Stomach smooth muscle (tissue), 2 donors: Measurements from ENCODE around the gene WSB1.

Experiments
- H3K27ac ChIP-seq: one replicate; pipeline ENCODE4 v1.7.0; 2013; ENCODE audit warnings: mild to moderate bottlenecking, low read length, inconsistent platforms
- H3K27me3 ChIP-seq, 2 donors: one replicate each; pipeline ENCODE4 v1.7.0; 2013; ENCODE audit warnings: low read length in 2 of 2; ENCODE audit not compliant: insufficient read depth in 2 of 2, control insufficient read depth in 1 of 2
- H3K36me3 ChIP-seq, 2 donors: one replicate each; pipeline ENCODE4 v1.7.0; 2013; ENCODE audit warnings: low read length in 2 of 2; ENCODE audit not compliant: control insufficient read depth in 2 of 2, insufficient read depth in 2 of 2
- H3K4me1 ChIP-seq: one replicate; pipeline ENCODE4 v1.7.0; 2013; ENCODE audit warnings: low read length; ENCODE audit not compliant: control insufficient read depth, insufficient read depth
- H3K4me3 ChIP-seq, 2 donors: one replicate each; pipeline ENCODE4 v1.7.0; 2013; ENCODE audit warnings: low read length in 2 of 2
- H3K9ac ChIP-seq, 2 donors: one replicate each; pipeline ENCODE4 v1.7.0; 2013; ENCODE audit warnings: low read length in 2 of 2, mild to moderate bottlenecking in 1 of 2
- H3K9me3 ChIP-seq, 2 donors: one replicate each; pipeline ENCODE4 v1.7.0; 2013; ENCODE audit warnings: low read length in 2 of 2; ENCODE audit not compliant: control insufficient read depth in 2 of 2
- donor health status: healthy.
- donor health status: Pancreatic carcinoma.

WSB1 gene

DNA sequence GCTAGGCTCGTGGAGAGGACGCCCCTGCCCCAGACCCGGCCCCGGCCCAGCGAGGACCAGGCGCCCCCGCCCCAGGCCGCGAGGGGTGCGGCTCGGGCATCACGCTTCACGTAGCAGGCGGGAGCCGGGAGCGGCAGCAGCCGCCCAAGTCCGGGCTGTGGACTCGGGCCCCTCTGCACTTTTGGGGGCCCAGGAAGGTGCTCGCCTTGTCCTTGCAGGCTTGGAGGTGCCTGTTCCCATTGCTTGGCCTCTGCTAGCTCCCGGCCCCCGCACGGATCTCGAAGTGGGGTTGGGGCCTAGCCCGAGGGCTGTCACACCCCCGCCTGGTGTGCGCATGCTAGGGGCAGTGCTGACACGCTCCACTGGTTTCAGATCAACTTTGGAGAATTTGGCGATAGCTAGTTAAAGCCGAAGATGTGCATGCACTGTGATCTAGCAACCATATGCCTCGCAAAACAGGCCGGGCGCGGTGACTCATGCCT lies 55.7 kb downstream of the WSB1 start:
- Histone ChIP-seq H3K27ac (peak overlapping the region; percentile 69), H3K9me3 (no peaks in the 10 kb centered on the region), H3K4me3 (no peak overlapping the region), H3K27me3 (no peaks in the 10 kb centered on the region), H3K36me3 (no peaks in the 10 kb centered on the region), H3K9ac (peak overlapping the region in 1 of 2 donors; percentile 37), H3K4me1 (peaks cover 22% of the 10 kb centered on the region)

DNA sequence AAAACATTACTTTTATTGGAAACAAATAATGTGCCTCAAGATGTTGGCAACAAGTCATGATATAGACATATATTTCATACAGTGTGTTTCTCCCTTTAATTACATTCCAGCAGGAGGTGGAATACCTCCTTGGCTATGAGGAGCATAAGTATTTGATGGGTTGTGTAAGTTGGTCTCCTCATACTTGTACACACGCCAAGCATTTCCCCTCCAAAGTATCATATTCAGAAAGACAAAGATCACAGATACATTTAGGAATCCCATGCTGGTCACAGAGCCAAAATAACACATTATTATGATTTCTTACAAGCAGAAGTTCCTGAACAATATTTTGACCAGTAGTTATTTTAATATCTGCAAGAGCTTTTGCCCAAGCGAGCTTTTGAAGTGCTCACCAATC lies 57.8 kb downstream of the WSB1 start:
- no peak overlapping the region for H3K27ac ChIP-seq

DNA sequence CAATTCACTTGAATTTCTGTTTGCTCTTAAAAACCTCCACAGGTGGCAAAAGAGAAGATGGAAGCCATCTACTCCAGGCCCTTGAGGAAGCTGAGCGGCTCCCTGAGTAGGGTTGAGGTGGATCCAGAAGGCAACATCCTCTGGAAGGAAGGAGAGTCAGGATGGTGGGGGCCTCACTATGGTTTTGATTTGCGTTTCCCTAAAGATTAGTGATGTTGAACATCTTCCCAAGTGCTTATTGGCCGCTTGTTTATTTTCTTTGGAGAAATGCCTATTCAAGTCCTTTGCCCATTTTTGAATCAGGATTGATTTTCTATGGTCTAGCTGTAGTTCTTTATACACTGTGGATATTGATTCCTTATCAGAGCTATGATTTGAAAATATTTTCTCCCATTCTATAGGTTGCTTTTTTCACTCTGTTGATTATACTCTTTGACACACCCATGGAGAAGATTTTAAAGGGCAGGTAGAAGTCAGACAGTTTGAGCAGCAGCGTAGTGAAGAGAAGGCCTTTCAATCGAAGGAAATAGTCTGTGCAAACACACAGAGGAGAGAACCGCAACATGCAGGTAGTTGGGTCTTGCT lies 58.6 kb downstream of the WSB1 start:
- Histone ChIP-seq H3K9me3 (no peaks in the 10 kb centered on the region), H3K27me3 (no peaks in the 10 kb centered on the region), H3K4me1 (peaks cover 22% of the 10 kb centered on the region), H3K9ac (peak overlapping the region in 1 of 2 donors; percentile 89), H3K36me3 (no peaks in the 10 kb centered on the region), H3K4me3 (peak overlapping the region; percentile 66 to 77), H3K27ac (peak overlapping the region; percentile 95)

More for the DNA sequence above, 57.8 kb downstream of the WSB1 start:
- Histone ChIP-seq H3K4me3 (no peak overlapping the region), H3K36me3 (no peaks in the 10 kb centered on the region), H3K4me1 (peaks cover 22% of the 10 kb centered on the region), H3K27me3 (no peaks in the 10 kb centered on the region), H3K9me3 (no peaks in the 10 kb centered on the region), H3K9ac (no peak overlapping the region)

DNA sequence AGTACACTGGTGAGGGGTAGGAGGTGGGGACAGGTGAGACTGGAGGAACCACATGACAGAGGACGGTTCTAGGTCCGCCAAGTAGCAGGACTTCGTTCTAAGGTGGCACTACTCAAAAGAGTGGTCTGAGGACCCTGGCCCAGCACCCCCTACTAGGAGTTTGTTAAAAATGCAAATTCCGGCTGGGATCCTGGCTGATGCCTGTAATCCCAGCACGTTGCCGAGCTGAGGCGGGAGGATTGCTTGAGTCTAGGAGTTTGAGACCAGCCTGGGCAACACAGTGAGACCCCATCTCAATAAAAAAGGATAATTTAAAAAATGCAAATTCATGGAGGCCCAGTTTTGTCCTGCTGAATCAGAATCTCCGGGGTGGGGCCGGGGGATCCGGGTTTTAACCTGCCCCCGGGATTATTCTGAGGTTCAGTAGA lies 59.1 kb downstream of the WSB1 start:
- Histone ChIP-seq H3K9me3 (no peaks in the 10 kb centered on the region), H3K27ac (peak overlapping the region; percentile 95), H3K9ac (peak overlapping the region; percentile 81 to 89), H3K36me3 (no peaks in the 10 kb centered on the region), H3K4me1 (peaks cover 22% of the 10 kb centered on the region), H3K4me3 (peak overlapping the region; percentile 66 to 77), H3K27me3 (no peaks in the 10 kb centered on the region)

DNA sequence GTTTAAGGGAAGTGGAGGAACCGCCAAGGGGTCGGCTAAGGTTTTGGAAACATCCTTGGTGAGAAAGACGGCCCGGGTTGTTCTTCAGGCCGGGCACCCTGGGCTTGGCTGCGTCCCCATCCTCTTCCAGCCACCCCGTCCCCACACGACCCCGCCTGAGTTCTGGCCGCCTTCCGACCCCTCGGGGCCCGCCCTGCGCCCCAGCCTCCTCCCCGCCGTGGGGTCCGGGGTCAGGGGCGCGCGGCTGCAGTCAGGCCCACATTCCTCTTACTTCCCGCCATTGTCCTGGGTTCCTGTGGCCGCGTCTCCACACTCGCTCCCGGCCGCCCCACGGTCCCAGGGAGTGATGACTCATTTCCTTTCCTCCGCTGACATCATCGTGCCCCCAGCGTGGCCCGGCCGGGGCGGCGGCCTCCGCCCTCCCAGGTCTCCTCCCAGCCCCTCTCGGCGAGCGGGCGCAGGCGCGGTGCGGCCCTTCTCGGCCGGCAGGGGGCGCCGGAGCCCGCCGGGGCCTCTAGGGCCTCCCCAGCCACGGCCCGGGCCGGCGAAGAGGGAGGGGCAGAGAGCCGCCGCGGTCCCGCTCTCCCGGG lies 59.6 kb downstream of the WSB1 start:
- peak overlapping the region; percentile 66 to 77 for H3K4me3 ChIP-seq
- H3K27ac ChIP-seq = peak overlapping the region; percentile 95
- peaks cover 22% of the 10 kb centered on the region for H3K4me1 ChIP-seq
- H3K27me3 ChIP-seq = no peaks in the 10 kb centered on the region
- peak overlapping the region; percentile 87 to 89 for H3K9ac ChIP-seq
- H3K9me3 ChIP-seq = no peaks in the 10 kb centered on the region
- no peaks in the 10 kb centered on the region for H3K36me3 ChIP-seq

DNA sequence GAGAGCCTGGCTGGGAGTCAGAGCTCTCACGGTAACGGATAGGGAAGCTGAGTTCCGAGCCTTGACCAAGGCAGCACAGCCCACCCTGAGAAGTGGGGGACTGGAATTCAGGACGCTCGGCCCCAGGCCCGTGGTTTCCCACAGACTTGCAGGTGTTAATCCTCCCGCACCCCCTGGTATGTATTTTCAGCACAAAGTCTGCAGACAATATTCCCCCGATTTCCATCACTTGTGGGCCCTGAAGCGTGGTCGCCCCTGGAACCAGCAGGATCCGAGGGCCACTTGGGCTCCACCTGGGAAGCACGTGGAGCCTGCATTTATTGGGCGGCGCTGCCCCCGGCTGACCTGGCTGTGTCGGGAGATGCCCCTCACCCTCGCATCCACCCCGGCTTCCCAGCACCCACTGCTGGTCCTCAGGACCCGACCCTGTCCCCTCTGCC lies 60.2 kb downstream of the WSB1 start:
- peaks cover 19% of the 10 kb centered on the region for H3K4me1 ChIP-seq
- peak overlapping the region; percentile 66 to 77 for H3K4me3 ChIP-seq
- peak overlapping the region; percentile 95 for H3K27ac ChIP-seq
- peak overlapping the region; percentile 73 to 87 for H3K9ac ChIP-seq
- no peaks in the 10 kb centered on the region for H3K9me3 ChIP-seq
- H3K27me3 ChIP-seq = no peaks in the 10 kb centered on the region
- no peaks in the 10 kb centered on the region for H3K36me3 ChIP-seq

DNA sequence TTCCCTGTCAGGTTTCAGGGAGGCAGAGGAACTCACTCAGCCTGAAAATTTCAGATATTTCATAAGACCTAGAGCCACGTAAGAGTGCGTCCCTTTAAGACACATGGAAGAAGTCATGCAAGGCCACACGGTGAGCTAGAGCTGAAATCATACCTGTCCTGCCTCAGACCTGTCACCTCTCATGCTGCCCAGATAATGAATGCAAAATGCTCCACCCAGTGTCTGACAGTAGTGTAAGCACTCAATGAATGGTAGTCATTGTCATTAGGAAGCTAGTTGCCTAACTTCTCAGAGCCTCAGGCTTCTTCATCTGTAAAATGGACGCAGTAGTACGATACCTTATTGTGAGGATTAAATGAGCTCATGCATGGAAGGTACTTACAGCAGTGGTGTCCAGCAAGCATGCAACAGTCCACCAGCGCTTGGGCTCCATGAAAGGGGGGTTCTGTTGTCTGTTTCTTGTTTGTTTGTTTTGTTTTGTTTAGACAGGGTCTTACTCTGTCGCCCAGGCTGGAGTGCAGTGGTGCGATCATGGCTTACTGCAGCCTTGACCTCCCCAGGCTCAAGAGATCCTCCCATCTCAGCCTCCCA lies 60.7 kb downstream of the WSB1 start:
- Histone ChIP-seq H3K36me3 (no peaks in the 10 kb centered on the region), H3K27ac (peak overlapping the region; percentile 95), H3K27me3 (no peaks in the 10 kb centered on the region), H3K9me3 (no peaks in the 10 kb centered on the region), H3K4me3 (peak overlapping the region; percentile 66 to 77), H3K9ac (peak overlapping the region; percentile 73 to 87), H3K4me1 (peaks cover 16% of the 10 kb centered on the region)

DNA sequence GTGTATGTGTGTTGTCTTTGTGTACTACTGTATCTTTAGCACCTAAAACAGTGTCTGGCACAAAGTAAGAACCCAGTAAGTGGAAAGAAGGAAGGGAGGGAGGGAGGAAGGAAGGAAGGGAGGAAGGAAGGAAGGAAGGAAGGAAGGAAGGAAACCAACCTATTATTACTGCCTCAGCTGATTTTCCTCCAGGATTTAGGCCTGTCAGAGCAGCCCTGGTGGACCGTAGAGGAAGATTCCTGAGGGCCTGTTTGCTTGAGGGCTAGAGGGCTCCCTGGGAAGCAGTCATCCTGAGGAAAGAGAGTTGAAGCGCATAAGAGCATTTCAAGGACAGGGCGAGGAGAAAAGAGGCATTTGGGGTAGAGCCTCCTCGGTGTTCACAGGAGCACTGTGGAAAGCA lies 61.5 kb downstream of the WSB1 start:
- Histone ChIP-seq H3K4me1 (peaks cover 16% of the 10 kb centered on the region), H3K4me3 (no peak overlapping the region), H3K9me3 (no peaks in the 10 kb centered on the region), H3K9ac (no peak overlapping the region), H3K36me3 (no peaks in the 10 kb centered on the region), H3K27ac (no peak overlapping the region), H3K27me3 (no peaks in the 10 kb centered on the region)

DNA sequence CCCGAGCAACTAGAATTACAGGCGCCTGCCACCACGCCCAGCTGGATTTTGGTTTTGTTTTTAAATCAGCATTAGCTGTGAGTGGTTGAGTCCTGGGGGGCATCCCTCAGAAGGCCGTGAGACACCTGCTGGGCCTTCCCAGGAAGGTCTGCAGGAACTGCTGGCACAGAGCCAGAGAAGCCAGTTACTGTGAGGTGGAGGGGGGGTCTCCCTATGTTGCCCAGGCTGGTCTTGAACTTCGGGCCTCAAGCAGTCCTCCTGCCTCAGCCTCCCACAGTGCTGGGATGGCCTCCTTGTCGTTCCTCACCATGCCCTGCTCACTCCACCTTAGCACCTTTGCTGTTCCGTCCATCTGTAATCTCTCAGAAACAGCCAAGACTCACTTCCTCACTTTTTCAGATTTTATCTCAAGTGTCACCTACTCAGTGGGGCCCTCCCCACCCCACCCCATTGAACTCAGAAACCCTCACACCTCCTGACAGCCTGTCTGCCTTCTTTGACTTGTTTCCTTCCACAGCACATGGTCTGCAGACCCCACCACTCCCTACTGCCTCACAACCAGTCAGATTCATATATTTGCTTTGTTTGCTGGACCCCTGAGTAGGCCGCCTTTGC lies 62.3 kb downstream of the WSB1 start:
- H3K36me3 ChIP-seq = no peaks in the 10 kb centered on the region
- H3K9ac ChIP-seq = no peak overlapping the region
- peaks cover 16% of the 10 kb centered on the region for H3K4me1 ChIP-seq
- no peaks in the 10 kb centered on the region for H3K9me3 ChIP-seq
- no peaks in the 10 kb centered on the region for H3K27me3 ChIP-seq
- no peak overlapping the region for H3K4me3 ChIP-seq
- H3K27ac ChIP-seq = no peak overlapping the region

DNA sequence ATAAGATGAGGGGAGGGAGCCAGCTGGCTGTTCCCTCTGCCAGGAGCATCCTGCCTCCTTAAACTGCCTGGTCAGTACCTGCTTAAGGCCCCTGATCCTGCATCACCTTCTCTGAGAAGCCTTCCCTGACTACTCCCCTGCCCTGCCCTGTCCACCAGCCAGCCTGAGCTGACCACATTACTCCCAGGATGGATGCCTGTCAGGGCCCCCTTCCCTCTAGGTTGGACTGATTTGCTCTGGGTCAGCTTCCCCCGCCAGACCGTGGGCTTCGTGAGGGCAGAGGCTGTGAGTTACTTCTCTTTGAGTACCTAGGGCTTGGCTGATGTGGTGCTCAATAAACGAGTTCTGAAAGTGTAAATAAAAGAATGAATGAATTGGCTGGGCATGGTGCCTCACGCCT lies 63.3 kb downstream of the WSB1 start:
- Histone ChIP-seq H3K4me3 (no peak overlapping the region), H3K36me3 (no peaks in the 10 kb centered on the region), H3K9me3 (no peaks in the 10 kb centered on the region), H3K9ac (no peak overlapping the region), H3K27ac (no peak overlapping the region), H3K27me3 (no peaks in the 10 kb centered on the region), H3K4me1 (peaks cover 16% of the 10 kb centered on the region)
